SH-SY5Y (cell line): Measurements from ENCODE around the gene FCHSD1.

Experiments used
- GATA2 ChIP-seq: IDR thresholded peaks from 2 replicates; pipeline ENCODE4 v1.6.1; 2011; ENCODE audit warnings: mild to moderate bottlenecking, low read depth, low read length
- GATA3 ChIP-seq: IDR thresholded peaks from 2 replicates; pipeline ENCODE4 v1.6.1; 2011; ENCODE audit warnings: low read depth, mild to moderate bottlenecking, low read length, moderate library complexity

DNA sequence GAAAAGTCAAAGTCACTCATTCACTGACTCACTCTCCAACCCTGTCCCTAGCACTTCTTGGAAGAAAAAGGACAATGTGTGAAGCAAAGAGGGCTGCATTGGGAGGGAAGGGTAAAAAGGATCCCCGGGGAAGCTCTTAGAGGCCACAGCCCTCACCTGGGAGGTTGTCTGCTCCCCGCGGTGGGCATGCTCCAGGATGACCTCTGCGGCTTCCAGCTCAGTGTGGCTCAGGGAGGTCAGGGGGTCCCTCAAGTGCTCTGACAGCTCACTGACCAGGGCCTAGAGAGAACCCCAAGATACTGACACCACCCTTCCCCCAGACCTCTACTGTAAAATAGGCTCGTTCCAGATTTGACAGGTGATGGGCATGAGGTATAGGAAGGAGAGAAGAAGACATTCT lies 4.0 kb downstream of the FCHSD1 start:
- TF ChIP-seq GATA2 (no peak), GATA3 (no peak)
